LoVo (cell line): ENCODE measurements around the gene SCRN1.

ENCODE experiments used
- DNase-seq: peaks from one replicate; pipeline ENCODE4 v3.0.0-alpha.2; 2016; ENCODE audit warnings: low spot score

SCRN1 gene, protein sequence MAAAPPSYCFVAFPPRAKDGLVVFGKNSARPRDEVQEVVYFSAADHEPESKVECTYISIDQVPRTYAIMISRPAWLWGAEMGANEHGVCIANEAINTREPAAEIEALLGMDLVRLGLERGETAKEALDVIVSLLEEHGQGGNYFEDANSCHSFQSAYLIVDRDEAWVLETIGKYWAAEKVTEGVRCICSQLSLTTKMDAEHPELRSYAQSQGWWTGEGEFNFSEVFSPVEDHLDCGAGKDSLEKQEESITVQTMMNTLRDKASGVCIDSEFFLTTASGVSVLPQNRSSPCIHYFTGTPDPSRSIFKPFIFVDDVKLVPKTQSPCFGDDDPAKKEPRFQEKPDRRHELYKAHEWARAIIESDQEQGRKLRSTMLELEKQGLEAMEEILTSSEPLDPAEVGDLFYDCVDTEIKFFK

DNA sequence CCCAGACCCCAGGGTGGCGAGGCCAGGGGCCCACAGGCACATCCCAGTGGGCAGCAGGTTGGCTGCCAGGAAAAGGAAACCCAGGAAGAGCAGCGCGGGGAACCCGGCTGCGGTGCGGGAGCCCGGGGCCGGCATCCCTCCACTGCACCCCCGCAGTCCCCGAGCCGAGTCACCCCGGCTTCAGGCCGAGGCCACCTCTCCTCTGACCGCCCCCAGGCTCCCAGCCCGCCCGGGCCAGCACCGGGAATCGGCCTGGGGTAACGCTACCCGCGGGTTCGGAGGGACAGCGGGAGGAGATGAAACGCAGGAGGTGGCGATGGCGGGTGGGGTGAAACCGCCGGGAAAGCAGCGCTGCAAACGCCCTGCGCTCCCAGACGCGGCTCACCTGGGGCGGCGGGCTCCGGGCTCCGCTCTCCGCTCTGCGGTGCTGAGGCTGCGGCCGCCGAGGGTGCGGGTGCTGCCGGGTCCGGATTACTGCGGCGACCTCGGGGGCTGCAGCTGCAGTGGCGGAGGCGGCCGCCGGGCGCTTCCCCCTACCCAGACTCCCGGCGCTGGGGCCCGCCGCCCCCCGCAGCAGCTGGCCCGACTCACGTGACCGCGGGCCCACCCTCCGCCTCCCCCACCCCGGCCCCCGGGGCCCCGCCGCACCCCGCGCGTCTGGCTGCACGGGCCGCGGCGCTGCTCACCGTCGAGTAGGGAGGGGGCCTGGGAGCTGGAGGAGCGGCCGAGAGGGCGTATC is at the start of gene SCRN1:
TSS of gene SCRN1 (minus strand) at position 545 of the 739 bp plus-strand sequence. CDS start 20,734 bp downstream, outside the sequence.
- DNase-seq = peak; percentile 48

DNA sequence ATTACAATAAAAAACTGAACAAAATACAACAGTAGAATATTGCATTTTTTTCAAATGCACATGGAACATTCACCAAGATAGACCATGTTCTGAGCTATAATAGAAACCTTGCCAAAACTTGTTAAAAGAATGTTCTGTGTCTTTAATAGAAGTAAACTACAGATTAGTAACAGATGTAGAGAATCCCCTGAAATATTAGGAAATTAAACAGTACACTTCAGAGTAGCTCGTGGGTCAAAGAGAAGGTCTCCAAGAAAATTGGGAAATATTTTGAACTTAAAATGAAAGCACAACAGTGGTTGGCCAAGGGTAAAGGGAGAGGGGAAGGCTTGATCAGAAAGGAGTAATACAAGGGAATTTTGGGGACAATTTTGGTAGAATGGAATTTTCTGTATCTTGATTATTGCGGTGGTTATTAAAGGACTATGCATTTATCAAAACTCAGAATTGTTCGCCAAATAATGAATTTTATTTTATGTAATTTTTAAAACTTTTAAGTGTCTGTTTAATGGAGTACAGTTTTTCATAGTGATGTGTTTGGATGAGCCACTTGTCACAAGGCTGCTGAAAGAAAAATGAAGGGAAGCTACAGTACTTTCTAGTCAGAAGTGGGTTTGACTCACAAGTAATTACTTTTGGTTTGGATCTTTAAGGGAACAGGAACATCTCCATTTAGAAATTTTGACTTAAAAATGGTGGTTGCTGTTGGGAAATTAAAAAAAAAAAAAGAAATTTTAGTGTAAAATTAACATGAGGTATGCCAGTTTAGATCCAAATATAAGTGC is 48.8 kb upstream of the SCRN1 start:
- DNase-seq = no peak

DNA sequence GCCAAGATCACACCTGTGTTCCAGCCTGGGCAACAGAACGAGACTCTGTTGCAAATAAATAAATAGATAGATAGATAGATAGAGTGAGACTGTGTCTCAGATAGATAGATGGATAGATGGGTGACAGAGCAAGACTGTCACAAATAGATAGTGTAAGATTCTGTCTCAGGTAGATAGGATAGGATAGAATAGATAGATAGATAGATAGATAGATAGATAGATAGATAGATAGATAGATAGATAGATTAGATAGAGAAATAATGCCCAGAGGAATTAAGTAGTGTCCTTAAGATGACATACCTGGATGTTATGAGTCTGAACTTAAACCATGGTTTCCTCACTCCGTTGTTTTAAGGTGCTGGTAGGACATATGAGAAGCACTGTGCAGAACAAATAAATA is 46.6 kb upstream of the SCRN1 start:
- no peak for DNase-seq

DNA sequence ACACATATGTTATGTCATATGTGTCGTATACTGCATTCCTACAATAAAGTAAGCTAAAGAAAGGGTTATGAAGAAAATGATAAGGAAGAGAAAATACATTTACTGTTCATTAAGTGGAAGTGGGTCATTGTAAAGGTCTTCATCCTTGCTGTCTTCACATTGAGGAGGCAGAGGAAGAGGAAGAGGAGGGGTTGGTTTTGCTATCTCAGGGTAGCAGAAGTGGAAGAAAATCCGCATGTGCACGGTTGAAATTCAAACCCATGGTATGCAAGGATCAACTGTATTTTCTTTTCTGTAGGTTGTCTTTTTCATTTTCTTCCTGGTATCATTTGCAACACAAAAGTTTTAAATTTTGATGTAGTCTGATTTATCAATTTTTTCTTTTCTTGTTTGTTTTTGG is 44.9 kb upstream of the SCRN1 start:
- no peak for DNase-seq

DNA sequence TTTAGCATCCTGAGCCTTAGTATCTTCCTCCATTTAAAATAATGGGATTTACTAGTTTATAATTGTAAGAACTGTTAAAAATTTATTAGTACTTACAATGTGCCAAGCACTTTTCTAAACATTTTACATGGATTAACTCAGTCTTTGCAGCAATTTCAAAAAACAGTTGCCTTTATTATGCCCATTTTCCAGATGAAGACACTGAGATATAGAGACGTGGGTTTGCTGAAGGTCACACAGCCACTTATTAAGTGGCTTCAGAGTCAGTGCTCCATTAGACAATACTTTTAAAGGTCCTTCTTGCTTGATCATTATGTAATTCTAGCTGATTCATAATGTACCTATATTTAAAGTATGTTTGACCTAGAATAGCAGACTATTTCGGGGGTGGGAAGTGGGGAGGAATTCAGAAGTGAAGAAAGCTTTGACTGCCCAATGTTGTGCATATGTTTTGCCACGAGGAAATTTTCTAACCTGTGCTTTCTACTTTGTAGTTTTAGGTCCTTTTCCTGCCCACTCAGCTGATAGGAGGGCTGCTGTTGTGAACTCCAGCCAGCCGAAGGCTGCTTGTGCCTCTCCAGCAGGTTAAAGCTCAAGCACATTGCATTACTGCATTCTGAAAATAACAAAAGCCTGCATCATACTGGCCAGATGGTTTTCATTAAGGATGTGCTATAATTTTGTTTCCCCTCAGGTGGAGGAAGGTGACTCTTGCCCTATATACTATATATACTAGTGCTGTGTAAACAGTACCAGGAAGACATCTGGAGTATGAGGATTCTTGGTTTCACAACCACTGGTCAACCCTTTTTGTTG is 42.9 kb upstream of the SCRN1 start:
- no peak for DNase-seq

DNA sequence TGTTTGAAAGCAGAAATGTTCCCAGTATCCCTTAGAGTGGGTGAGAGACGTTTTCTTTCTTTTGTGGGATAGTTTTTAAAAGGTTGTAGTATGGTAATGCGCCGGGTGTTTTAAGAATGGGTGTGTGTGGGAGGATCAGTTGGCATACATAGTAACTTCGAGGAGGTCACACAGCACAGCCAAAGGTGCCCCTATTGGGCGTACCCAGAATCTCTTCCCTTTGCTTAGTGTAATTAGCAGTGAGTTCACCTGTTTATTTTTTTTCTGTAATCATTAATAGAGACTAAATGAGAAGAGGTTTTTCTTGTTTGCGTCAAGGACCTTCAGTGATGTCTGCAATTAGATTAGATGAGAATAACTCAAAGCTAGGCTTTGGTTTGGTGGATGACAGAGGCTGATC is 40.1 kb upstream of the SCRN1 start:
- peak; percentile 33 for DNase-seq

DNA sequence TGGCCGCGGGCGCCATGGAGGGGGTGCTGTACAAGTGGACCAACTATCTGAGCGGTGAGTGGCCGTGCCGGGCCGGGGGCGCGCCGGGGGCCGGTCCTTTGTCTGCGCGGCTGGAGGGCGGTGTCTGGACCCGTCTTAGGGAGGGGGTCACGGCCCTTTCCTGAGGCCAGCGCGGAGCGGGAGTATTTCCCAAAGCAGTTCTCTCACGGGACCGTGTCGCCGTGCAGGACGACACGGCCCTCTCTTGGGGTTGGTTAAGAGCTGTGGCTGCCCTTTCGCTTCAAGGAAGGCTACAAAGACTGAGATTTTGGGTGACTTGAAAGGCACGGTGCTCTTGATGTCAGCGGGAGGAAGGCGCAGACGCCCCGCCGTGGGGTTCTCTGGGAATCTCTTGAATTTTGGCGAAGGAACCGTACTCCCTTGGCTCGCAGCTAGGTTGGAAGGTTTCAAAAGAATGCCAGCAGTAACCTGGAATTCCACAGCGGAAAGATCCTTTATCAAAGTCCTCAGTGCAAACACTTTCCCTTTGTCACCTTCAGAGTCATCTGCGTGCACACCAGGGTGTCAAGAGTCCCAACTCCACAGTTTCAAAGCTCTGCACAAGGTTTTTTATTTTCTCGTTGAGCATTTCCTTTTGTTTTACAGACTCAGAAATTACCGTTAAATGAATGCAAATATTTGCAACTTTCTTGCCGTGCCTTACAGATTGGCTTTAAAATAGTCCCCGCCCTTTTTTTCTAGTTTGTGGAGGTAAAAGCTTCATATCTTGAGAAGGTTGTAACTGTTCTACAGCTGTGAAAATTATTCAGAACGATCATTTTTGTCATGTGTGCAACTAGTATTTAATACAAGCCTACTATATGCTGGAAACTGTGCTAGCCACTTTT is 39.4 kb upstream of the SCRN1 start:
- DNase-seq = peak; percentile 48

DNA sequence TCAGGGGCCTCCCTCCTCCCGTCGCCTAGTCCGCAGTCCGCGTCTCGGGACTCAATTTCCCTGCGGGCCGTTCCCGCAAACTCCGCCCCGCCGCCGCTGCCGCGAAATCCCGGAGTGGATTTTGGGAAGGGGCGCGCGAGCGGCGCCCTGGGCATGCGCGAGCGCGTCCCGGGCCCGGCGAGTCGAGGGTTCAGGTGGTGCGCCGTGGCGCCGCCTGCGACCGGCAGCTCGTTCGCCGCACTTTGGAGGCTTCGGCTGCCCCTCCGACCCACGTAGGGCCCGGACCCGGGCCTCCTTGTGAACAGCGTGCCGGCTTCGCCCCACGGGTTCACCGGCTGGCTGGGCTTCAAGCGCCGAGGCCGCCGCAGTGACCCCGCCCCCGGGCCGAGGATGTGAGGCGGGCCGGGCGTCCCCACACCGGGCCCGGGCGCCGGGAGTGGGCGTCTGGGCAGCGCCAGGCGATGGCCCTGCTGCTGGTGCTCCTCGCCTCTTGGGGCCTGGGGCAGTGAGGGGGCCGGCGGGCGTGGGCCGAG is 38.7 kb upstream of the SCRN1 start, which contains the start of gene PLEKHA8:
TSS of gene PLEKHA8 (plus strand) at position 197 of the 533 bp plus-strand sequence. CDS start 351 bp downstream, outside the sequence.
- peak; percentile 95 for DNase-seq

DNA sequence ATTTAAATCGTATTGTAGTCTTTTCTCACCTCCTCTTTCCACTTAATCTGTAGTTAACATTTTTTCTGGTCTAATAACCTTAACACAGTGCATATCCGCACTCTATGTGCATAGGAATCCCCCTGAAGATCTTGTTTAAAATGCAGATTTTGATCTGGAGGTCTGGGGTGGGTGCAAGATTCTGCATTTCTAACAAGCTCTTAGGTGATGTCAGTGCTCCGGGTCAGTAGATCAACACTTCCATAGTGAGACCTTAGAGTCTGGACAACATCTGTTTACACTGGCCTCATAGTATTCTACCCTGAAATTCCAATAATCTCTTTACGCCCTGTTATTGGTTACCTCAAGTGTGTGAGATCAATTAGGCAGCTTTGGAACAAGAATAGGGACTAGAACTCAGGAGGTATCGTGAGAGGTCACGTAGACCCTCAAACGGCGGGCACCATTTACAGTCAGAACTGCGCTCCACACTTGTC is 38.2 kb upstream of the SCRN1 start:
- DNase-seq = no peak

DNA sequence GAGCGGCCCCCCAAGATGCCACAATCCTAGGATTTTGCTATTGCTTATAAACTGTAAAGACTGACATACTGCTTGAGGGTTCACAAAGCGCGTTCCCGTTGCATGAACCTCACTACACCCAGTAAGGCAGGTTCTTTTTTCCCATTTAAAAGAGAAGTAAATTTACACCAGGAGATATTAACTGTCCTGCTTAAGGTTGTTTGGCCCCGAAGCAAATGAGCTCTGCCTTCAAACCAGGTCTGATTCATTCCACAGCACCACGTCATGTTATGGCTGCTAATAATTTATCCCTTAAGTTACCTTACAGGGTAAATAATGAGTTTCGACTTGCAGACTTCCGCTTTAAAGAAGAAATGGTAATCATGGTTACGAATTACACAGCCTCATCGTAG is 37.5 kb upstream of the SCRN1 start:
- peak; percentile 69 for DNase-seq

DNA sequence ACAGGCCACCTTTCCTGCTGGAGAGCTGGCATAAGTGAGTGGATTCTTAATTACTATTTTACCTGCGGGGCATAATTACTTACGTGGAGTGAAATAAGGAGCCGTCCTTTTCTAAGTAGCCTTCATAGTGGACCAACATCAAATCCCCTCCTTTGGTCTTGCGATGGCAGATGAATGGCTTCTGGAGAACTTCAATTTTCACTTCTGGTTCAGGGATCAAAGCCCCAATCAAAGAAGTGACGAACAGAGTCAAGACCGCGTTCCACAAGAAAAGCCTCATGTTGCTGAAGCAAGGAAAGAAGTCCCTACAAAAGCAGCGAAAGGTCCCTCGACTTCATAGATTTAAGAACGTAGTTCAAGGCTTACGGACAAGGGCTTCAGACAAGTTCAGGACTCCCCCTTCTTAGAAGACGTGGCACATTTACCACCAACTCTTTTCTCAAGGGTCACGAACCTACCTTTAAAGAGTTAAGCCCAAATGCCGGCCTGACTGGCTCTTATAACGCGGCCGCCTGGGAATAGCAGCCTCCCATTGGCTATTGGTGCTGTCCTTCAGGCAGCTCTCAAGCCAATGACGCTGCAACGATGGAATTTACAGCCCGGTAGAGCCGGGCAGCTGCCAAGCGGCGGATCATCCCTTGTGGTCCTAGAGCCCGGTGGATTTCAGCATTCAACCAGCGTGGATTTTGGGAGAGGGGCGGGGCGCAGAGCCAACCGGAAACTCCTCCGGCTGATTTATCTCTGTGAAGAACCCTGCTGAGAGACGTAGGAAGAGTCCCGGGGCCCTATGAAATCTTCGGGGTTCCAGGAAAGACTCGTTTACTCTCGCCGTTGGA is 36.8 kb upstream of the SCRN1 start, which contains the start of gene FKBP14:
TSS of gene FKBP14 (minus strand) at position 474 of the 836 bp plus-strand sequence. CDS start at position 280, 194 bp downstream.
- peak; percentile 100 for DNase-seq

DNA sequence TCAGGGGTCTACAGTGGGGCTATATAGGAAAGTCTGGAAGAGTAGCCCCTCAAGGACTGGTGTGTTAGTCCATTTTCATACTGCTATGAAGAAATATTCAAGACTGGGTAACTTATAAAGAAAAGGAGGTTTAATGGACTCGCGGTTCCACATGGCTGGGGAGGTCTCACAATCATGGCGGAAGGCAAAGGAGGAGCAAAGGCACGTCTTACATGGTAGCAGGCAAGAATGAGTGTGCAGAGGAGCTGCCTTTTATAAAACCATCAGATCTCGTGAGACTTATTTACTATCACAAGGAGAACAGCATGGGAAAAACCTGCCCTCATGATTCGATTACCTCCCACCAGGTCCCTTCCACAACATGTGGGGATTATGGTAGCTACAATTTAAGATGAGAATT is 33.9 kb upstream of the SCRN1 start:
- DNase-seq = no peak

DNA sequence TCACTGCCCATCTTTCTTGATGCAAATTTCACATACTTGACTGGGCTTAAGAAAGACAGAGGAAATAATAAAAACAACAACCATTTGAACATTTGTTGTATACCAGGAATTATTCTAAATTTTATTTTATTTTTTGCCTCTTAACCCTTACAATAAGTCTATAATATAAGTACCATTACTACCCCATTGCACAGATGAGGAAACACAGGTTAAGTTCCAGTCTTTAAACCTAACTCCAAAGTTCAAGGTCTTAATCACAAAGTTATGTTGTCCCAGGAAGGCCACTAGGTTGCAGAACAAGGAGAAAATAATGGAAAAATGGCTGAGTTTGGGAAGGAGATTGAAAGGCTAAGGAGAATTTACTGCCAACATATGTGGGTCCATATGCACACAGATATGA is 33.4 kb upstream of the SCRN1 start:
- no peak for DNase-seq

DNA sequence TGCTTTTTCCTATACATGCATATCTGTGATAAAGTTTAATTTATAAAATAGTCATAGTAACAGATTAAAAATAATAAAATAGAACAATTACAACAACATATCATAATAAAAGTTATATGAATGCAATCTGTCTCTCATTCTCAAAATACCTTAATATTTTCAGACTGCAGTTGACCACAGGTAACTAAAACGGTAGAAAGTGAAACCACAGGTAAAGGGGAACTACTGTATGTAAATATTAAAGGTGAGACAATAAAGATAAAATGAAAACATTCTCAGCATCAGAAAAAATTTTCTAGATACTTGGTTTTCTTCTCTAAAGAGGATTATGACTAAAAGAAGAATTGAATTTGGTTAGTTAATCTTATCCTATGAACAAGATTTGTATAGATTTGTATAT is 30.9 kb upstream of the SCRN1 start:
- no peak for DNase-seq

DNA sequence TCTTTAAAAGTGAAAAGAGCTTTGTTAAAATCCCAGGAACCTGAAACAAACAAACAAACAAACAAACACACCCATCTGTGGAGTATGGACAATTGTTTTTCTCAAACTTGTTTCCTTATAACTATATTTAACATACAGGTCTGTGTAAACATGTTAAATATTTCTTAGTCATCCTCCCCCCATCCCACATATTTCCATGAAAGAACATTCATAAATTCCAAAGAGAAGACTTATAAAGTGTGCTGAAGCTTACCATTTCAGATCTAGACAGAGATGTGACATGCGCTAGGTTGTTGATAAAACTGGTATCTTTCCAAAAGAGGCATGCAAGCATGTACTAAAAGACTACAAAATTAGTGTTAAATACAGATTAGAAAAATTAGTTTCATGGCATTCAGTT is 30.4 kb upstream of the SCRN1 start:
- DNase-seq = peak; percentile 36

DNA sequence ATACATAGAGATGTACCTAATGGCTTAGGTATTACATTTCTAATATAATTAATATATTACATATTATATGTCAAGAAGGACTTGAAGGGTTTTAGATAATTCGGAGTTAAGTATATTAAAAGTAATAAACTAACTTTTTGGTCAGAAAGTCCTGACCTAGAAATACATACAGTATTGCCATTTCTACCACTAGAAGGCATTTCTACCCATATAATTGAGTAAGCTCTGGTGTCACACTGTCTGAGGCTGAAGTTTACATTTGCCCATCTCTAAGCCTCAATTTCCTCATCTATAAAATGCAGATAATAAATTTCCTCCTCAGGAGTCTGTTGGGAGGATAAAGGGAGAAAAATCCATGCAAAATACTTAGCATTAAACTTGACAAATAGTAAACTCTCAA is 29.8 kb upstream of the SCRN1 start:
- DNase-seq = no peak

DNA sequence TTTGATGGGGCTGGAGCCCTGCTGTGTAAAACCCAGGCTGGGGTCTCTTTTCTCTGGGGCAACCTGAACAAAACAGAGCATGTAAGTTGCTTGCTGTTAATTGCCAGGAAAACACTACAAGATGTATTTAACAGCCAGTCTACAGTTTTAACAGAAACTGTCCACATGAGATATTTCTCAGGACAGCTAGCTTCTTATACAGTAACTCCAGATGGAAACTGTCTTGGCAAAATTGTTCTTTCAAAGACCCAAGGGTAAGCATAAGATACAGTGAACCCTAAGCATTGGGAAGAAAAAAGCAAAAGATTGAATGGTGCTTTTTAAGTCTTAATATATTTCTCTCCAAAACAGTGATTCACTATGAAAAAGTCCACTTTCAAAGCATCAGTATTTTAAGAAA is 28.9 kb upstream of the SCRN1 start:
- DNase-seq = no peak

DNA sequence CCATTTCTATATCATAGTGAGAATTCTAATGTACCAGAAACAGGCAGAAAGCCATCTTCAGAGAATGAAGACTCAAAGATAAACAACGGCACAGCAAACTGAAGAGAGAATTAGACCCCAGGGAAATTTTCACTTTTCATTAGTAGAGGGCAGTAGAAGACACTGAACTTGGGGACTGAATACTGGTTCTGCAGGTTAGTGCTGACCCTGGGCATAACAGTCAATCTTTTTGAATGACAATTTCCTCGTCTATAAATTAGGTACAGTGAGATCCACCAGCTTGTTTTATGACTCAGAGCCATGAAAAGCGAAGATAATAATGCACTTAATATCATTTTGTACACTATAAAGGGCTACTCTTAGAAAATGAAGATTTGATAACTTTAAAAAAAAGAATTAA is 23.2 kb upstream of the SCRN1 start:
- no peak for DNase-seq

DNA sequence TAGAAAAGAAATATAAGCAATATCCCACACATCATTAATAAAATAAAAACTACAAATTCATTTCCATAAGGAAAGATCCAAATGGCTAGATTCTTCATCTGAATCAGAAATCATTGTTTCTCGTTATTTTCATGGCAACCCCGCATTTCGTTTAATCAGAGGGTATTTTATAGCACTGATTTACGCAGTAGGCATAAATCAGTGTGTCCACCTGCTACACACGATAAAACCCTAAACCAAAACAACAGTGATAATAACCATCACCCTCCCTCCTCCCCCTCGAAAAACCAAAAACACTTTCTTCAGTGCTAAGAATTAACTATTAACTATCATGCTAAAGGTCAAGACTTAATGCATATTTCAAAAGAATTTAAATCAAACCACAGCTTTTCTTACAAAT is 20.4 kb upstream of the SCRN1 start:
- DNase-seq = no peak
